GM12872 (cell line): ENCODE data around the gene TLCD3B.

Experiments used
- CTCF ChIP-seq: IDR thresholded peaks from 3 replicates; pipeline ENCODE4 v1.5.1; 2011; ENCODE audit warnings: low read depth, mild to moderate bottlenecking, low read length, moderate library complexity; ENCODE audit not compliant: insufficient read depth

TLCD3B gene

GRCh38 chr16:30004811-30005242 lies 26.2 kb downstream of the TLCD3B start:
- no peak for TF ChIP-seq CTCF

- TF ChIP-seq CTCF, result no peak
Measured at GRCh38 chr16:30004424-30004776, 26.7 kb downstream of the TLCD3B start.

- TF ChIP-seq CTCF, result no peak
Measured at GRCh38 chr16:30003670-30004423, 27.2 kb downstream of the TLCD3B start.

DNA sequence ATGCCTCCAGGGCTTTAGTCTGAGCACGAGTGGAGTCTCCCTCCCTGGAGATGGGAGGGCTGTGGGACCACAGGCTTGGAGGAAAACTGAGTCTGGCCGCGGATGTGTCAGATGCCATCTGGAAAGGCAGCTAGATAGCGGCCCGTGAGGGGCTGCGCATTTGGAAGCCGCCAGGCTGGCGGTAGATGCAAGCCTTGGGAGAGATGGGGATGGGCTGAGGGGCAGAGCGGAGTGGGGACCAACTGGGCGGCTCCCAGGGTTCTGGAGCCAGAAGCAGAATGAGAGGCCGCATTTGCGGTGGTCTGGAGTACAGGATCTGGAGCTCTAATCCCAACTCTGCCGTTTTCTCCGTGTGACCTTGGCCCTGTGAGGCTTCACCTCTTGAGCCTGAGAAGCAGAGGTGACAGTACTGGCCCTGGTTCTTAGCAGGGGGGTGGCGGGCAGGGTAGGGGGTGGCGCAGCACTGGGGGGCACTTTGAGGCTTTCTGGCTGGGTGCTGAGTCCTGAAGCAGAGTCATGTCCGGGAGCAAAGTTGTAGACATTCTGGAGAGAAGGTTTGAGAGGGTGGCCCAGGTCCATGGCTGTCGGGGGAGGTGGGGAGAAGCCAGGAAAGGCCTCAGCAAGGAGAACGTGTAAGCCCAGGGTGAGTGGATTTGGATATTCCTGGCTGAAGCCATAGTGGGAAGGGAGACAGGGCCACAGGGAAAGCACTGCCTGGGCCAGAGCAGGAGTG lies 28.3 kb downstream of the TLCD3B start:
- TF ChIP-seq CTCF, result no peak

GRCh38 chr16:30000735-30001631 lies 30.1 kb downstream of the TLCD3B start:
- TF ChIP-seq CTCF, result no peak

DNA sequence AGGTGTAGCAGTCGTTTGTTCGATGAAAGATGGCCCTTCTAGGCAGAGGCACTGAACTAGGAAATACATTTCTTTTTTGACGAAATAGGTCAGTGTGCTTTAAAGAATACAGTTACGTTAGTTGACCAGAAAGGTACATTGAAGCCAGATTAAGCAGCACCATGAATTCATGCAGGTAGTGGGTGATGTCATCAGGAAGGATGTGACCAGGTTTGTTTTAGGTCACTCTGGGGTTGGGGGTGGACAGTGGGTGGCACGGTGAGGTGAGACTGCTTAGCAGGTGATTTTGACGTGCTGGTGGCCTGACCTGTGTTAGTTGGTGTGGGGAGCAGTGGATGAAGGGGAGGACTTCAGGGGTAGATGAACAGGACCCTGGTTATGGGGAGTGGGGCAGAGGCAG lies 31.5 kb downstream of the TLCD3B start:
- no peak for TF ChIP-seq CTCF

GRCh38 chr16:29996766-29997250 lies 34.3 kb downstream of the TLCD3B start:
- TF ChIP-seq CTCF, result 0 out of 3 replicates have a peak, but pooled peaks have one; percentile 14
